GM15510 (cell line): ENCODE results near the gene HOXC4.

Experiments used
- POLR2A ChIP-seq: IDR thresholded peaks from 3 replicates; pipeline ENCODE4 v1.6.1; 2011; ENCODE audit warnings: borderline replicate concordance; ENCODE audit not compliant: insufficient read length; ENCODE audit errors: extremely low read depth

HOXC4 gene

DNA sequence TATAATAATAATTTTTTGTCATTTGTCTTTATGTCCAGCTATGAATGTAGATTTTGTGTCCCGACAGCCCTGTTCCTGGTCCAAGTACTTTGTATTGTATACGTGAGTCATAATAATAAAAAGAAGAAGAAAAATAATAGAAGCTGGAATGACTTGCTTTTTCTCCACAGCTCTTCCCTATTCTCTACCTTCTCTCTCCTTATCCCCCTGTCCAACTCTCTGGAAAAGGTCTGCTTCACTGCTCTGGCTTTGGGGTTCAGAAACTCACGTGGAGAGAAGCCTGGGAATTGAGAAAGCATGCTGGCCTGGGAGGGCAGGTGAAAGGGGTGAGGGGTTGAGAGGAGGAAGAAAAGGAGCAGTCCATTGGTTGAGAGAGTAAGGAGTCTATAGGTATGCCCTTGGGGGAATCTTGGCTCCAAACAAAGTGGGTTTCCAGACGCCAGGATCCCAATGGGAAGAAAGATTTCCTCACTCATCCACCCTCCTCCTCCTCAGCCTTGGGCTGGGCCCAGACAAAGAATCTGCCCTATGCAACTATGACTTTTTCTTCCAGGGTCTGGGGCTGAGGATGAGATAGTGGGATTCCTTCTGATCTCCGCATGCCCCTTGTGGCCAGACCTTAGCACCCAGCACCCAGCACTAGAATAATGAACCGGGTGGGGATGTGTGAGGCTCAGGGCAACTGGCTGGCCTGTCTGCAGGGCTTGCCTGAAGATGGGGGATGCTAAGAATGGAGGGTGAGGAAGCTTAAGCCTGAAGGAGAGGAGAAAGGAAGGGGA, 40.8 kb upstream of the HOXC4 start:
- no peak for TF ChIP-seq POLR2A

DNA sequence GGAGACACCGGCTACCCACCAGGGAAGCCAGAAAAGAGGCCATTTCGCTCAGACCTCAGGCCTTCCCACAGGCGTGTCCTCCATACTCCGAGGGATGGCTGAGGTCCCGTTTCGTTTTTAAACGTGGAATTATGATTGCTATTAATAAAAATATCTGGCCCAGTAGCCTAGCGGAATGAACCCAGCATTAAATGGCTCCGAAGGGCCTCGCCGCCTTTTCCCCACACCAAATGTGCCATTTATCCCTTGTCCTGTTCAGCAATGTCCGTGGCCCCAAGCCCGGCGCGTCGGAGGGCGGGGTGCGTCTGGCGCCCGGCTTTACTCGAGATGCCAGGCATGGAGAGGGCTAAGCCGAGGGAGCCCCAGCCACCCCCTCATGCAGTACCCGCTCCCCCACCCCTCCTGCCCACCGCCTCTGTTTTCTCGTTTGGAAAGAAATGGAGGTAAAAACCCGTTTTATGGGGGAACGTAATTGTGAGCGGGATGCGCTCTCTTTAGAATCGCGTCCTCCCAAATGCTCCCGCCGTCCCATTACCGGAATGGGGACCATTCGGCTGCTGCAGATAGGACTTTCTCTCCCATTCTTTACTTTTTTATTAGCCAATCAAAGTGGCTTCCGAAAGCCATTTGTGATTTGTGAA, 39.1 kb upstream of the HOXC4 start:
- TF ChIP-seq POLR2A: no peak

DNA sequence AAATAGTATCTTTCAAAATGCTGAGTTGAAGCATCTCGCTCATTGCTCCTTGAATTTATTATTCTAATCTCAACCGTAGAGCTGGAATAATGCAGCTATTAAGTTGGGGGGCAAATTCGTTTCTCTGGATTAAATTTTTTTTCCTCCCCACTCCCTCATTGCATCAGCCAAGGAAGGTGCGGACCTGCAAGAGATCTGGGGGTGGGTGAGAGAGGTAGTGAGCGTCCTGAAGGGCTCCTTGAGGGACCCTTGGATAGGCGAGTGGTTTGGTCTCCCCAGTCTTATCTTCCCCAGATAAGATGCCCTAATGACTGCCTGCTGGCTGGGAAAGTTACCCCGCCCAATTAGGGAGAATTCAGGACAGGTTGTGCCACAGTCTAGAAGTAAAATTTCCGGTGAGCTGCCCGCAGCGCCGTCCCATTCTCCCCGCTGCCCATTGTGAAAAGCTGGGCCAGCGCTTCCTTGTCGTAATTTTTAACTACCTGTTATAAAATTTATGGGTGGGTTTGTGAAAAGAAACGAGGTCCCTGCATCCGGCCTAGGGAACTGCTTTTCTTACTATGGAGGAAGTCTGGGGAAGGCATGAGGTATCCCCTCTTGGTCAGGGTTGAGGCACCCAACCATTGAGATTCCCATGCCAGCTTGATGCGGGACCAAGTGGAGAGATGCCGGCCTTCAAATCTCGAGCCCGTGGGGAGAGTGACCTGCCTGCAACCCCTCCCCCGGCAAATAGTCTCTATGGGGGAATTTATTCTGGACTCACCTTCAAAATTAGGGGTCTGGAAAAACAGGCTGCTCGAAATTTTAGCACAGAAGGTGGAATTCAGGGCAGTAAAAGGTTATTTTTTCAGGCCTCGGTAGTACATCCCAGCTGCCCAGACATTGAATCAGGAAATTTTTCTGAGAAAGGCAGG, 38.4 kb upstream of the HOXC4 start:
- TF ChIP-seq POLR2A: no peak

DNA sequence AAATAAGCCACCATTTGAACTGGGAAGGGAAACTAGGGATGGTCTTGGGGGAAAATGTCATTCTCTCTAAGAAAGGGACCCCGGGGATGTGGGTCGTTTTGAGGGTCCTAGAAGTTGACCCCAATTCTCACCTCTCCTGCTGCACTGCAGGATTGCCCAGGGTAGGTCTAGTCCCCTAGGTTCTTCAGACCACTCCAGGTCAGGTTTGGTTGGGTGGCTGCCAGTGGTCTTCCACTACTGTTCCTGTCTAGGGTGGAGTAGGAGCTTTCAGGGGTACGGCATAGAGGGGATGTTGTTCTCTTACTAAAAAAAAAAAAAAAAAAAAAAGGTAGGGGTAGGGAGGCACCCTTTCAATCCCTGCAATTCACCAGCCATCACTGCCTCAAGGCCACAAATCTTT, 37.6 kb upstream of the HOXC4 start:
- TF ChIP-seq POLR2A: no peak

DNA sequence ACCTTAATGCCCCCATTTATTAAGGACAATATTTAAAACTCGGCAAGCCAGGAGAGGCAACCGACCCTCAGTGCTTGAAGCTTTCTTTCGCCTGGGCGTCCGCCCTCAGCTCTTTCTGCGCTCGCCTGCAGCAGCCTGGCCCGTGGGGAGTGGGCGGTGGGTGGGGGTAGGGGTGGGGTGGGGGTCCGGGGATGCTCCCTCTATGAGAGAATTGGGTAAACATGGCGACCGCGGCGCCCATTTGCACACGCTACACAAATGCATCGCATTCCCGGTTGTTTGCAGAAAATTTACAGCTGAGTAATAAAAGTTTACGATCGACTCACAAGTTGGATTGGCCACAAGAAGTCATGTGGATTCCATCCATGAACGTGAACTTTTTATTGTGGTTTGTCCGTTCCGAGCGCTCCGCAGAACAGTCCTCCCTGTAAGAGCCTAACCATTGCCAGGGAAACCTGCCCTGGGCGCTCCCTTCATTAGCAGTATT, 37.1 kb upstream of the HOXC4 start:
- no peak for TF ChIP-seq POLR2A

DNA sequence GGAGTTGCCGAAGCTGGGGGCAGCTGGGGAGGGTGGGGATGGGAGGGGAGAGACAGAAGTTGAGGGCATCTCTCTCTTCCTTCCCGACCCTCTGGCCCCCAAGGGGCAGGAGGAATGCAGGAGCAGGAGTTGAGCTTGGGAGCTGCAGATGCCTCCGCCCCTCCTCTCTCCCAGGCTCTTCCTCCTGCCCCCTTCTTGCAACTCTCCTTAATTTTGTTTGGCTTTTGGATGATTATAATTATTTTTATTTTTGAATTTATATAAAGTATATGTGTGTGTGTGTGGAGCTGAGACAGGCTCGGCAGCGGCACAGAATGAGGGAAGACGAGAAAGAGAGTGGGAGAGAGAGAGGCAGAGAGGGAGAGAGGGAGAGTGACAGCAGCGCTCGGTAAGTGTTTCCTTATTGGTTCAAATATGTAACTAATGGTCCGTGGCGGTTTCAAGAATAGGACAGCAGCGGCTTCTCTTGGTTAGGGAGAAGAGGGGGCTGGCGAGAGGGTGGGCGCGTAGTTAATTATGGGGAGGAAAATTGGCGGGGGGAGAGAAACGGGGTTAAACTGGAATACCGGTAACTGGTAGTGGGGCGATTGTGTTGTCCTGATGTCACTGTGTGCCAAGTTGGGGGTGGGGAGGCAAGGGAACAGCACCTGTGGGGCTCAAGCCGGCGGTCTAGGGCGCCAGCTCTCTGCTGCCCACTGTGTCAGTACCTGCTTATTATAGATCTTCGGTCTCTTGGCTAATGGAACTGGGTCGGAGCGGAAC, 36.4 kb upstream of the HOXC4 start:
- TF ChIP-seq POLR2A: no peak

DNA sequence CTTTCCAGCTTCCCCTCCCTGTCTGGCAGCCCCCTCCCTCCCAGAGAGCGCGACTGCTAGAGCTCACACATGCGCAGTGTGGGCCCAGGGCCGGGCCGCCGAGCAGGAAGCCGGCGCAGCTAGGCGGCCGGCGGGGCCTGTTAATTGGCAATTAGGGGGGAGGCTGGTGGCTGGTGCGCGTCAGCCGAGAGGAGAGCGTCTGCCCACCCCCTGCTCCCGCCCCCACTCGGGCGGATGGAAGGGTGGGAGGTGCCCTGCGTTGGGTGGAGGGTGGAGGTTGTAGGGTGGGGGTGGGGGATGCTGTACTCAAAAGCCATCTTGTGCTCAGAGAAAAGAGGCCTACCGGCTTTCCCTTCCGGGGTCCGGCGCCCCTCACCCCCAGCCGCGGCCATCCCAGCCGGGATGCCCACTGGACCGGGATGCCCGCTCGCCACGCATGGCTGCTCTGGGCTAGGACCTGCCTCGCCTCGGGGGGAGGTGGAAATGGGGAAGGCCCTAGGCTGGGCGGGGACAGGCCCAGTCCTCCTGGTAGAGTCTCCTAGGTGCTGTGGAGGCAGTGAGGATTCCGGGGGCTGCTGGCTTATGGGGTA, 35.7 kb upstream of the HOXC4 start:
- peak; percentile 68 for TF ChIP-seq POLR2A

DNA sequence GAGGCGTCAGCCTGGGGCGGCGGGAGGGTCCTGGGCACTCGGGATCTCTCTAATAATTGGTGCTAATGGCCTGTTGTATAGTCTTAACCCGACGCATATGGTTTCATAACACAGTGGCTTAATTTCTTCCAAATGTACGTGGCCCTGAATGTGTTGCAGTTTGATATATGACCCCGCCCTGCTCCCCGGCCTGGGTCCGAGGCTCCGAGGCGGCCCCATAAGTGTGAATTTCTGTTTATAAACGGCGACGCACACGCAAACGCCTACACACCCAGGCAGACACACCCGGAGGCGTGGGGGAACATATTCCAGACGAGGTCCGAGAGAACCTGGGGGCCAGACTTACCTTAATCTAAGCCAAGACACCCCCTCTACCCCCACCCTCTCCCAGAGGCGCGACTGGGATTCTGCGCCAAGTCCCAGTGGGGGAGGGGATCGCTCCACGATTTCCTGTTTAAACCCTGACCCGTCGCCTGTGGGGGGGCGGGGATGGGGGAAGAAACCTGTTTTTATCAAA, 35.1 kb upstream of the HOXC4 start:
- TF ChIP-seq POLR2A: no peak

DNA sequence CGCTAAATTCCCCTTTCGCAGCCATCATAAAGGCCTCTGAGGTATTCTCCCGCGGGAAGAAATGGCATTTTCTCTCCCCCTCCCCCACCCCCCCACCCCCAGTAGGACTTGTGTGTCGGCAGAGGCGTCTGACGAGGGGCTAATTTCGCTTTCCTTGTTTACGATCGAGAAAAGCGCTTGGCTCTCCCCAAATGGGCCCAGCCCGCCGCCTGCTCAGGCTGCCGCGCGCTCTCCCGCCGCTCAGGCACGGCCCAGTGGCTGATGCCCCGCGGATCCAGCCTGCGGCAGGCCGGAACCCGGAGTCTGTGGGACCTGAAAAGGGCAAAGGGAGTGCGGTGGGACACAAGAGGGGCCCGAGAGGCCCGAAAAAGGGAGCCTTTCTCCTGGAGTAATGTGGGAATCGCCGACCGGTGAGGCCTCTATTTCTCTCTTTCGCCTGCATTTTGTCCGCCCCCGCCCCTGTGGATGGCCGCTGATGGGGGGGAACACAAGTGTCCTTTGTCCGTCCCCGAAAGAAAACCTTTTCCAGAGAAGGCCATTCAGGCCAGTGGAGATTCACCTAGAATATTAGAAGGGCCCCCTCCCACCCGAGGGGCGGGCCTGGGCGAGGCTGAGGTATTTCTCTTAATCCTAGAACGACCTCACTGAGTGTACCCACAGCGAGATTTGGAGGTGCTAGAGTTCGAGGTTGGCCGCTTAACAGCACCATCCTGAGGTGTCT, 34.4 kb upstream of the HOXC4 start:
- TF ChIP-seq POLR2A: no peak

DNA sequence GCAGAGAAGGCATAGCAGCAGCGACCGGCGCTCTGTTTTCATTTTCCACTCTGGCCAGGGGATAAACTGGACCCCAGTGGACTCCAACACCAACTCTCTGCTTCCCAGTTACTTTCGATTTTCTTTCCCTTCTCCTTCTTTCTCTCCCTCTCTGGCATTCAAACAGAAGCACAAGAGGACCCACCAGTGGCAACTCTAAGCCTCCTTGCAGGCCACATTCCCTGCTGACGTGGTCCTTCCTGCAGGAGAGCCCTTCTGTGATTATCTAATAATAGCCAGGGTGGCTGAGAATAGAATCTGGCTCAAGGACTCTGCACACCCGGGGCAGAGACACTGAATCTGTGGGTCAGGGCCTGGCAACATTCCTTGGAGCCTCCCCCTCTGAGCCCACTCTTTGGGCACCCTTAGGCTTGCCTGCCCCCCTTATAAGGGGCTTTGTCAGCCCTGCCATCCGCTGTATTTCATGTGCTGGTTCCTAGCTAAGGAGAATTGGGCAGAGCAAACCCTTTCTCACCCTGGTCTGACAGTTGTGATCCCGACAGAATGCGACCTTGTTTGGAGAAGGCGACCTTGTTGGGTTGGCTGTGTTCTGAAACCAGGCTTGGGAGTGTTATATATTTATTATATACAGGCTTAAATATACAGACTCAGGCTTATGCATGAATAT, 33.6 kb upstream of the HOXC4 start:
- no peak for TF ChIP-seq POLR2A

DNA sequence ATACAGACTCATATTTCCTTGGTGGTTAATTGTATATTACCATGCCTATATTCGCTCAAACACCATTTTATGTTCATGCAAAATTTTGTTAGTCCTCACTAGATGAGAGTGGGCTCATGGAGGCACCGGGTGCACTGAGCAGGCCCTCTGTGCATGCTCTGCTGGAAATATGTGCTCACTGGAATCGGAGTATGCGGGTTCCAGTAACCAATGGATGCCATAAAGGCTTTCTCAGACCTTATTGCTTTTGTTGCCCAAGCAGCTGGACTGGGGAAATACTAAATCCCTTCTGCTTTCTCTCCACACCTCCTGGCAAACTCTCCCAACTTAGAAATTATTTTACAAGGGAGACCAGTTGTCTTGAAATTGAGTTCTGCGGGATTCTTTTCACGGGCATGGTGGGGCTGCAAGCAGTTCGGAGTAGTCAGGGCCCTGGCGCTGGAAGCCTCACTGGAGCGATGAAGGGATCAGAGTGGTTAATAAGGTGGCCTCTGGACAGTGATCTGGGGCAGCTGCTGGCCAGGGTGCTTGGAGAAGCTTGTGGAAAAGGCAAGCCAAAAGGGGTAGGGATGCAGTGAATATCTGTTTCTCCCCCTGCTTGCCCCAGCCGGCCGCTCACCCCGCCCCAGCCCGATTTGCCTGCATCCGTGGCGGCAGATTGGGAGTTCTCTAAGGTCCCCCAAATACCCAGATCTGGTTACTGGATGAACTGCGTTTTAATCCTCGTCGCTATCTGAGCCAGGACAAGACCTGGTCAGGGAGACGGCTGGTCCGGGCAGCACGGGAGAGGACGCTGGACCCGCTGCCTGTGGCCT, 32.8 kb upstream of the HOXC4 start:
- no peak for TF ChIP-seq POLR2A
